Stomach smooth muscle (tissue), 2 donors: ENCODE results near the gene CARMIL3.

ENCODE experiments used
- H3K27ac ChIP-seq: one replicate; pipeline ENCODE4 v1.7.0; 2013; ENCODE audit warnings: mild to moderate bottlenecking, low read length, inconsistent platforms
- H3K27me3 ChIP-seq, 2 donors: one replicate each; pipeline ENCODE4 v1.7.0; 2013; ENCODE audit warnings: low read length in 2 of 2; ENCODE audit not compliant: insufficient read depth in 2 of 2, control insufficient read depth in 1 of 2
- H3K36me3 ChIP-seq, 2 donors: one replicate each; pipeline ENCODE4 v1.7.0; 2013; ENCODE audit warnings: low read length in 2 of 2; ENCODE audit not compliant: control insufficient read depth in 2 of 2, insufficient read depth in 2 of 2
- H3K4me1 ChIP-seq: one replicate; pipeline ENCODE4 v1.7.0; 2013; ENCODE audit warnings: low read length; ENCODE audit not compliant: control insufficient read depth, insufficient read depth
- H3K4me3 ChIP-seq, 2 donors: one replicate each; pipeline ENCODE4 v1.7.0; 2013; ENCODE audit warnings: low read length in 2 of 2
- H3K9ac ChIP-seq, 2 donors: one replicate each; pipeline ENCODE4 v1.7.0; 2013; ENCODE audit warnings: low read length in 2 of 2, mild to moderate bottlenecking in 1 of 2
- H3K9me3 ChIP-seq, 2 donors: one replicate each; pipeline ENCODE4 v1.7.0; 2013; ENCODE audit warnings: low read length in 2 of 2; ENCODE audit not compliant: control insufficient read depth in 2 of 2
- donor health status: healthy.
- donor health status: Pancreatic carcinoma.

Gene CARMIL3

DNA sequence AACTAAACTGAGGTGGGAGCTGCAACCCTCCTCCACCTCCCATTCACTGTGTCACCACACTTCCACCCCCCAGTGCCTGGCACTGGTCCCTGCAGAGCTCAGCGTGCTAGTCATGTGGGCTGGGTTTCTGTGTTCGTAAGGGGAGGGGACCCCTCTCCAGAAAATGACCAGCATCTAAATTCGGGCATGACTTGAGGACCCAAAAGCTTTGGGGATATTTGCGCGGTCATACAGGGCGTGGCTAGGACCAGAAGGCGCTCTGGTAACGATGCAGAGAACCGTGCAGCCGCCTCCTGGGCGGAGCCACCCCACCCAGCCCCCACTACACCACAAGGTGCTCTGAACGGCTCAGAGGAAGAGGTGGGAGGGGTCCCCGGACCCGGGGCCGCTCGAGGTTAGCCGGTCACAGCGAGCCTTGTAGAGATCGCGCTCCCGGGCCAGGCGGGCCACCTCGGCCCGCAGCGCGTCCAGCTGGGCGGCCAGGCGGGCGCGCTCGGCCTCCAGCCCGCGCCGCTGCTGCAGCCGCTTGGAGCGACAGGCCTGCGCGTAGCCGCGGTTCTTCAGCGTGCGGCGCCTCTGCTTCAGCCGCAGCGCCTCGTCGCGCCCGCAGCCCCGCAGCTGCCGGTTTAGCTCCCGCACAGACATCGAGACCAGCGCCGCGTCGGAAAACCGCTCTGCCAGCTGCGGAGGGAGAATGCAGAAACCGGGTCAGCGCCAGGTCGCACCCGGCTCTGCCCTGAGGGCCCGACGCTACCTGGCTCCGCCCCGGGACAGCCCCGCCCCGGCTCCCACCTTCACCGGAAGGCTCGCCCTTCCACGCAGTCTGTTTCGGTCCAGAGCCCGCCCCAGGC lies 29.3 kb downstream of the CARMIL3 start:
- H3K9ac ChIP-seq: peak overlapping the region; percentile 28 to 36
- peak overlapping the region; percentile 66 to 77 for H3K4me3 ChIP-seq
- no peaks in the 10 kb centered on the region for H3K9me3 ChIP-seq
- peaks cover 10% of the 10 kb centered on the region for H3K4me1 ChIP-seq
- H3K27ac ChIP-seq: no peak overlapping the region
- H3K36me3 ChIP-seq: no peaks in the 10 kb centered on the region
- peaks cover 0 to 3% of the 10 kb centered on the region in 2 donors for H3K27me3 ChIP-seq

GRCh38 chr14:24081739-24082211 lies 30.0 kb downstream of the CARMIL3 start:
- H3K4me1 ChIP-seq: peaks cover 10% of the 10 kb centered on the region
- H3K9ac ChIP-seq: no peak overlapping the region
- H3K27ac ChIP-seq: no peak overlapping the region
- H3K36me3 ChIP-seq: no peaks in the 10 kb centered on the region
- H3K27me3 ChIP-seq: peaks cover 0 to 3% of the 10 kb centered on the region in 2 donors
- no peaks in the 10 kb centered on the region for H3K9me3 ChIP-seq
- peak overlapping the region in 1 of 2 donors; percentile 77 for H3K4me3 ChIP-seq

GRCh38 chr14:24082411-24083080 lies 30.7 kb downstream of the CARMIL3 start:
- H3K4me1 ChIP-seq: peaks cover 10% of the 10 kb centered on the region
- H3K27me3 ChIP-seq: peaks cover 0 to 3% of the 10 kb centered on the region in 2 donors

DNA sequence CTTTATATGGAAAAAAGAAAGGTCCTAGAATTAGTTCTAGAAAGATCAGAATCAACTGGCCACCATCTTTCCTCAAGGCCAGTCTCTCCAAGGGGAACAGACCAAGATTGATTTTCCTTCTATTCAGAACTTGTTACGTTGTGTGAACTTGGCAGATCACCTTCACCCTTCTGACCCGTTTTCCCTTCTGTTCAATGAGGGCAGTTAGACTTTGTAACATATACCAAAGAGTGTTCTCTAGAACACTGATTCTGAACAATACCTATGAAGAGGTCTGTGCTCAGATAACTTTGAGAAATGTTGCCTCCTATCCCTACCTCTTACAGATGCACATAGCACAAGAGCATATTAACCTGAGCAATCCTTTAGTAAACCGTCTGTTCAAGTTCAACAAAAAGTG lies 31.7 kb downstream of the CARMIL3 start:
- H3K4me3 ChIP-seq: no peak overlapping the region
- no peak overlapping the region for H3K9ac ChIP-seq
- peaks cover 10% of the 10 kb centered on the region for H3K4me1 ChIP-seq
- no peaks in the 10 kb centered on the region for H3K9me3 ChIP-seq
- H3K36me3 ChIP-seq: no peaks in the 10 kb centered on the region
- peaks cover 0 to 3% of the 10 kb centered on the region in 2 donors for H3K27me3 ChIP-seq
- H3K27ac ChIP-seq: no peak overlapping the region

More at GRCh38 chr14:24082411-24083080, 30.7 kb downstream of the CARMIL3 start:
- H3K9ac ChIP-seq: no peak overlapping the region
- H3K36me3 ChIP-seq: no peaks in the 10 kb centered on the region
- no peak overlapping the region for H3K4me3 ChIP-seq
- no peak overlapping the region for H3K27ac ChIP-seq
- no peaks in the 10 kb centered on the region for H3K9me3 ChIP-seq

GRCh38 chr14:24084440-24084839 lies 32.6 kb downstream of the CARMIL3 start:
- H3K36me3 ChIP-seq: no peaks in the 10 kb centered on the region
- H3K9me3 ChIP-seq: no peaks in the 10 kb centered on the region

GRCh38 chr14:24085215-24085614 lies 33.4 kb downstream of the CARMIL3 start:
- H3K9ac ChIP-seq: no peak overlapping the region
- no peak overlapping the region for H3K27ac ChIP-seq
- H3K27me3 ChIP-seq: peaks cover 0 to 3% of the 10 kb centered on the region in 2 donors
- peaks cover 10% of the 10 kb centered on the region for H3K4me1 ChIP-seq
- no peak overlapping the region for H3K4me3 ChIP-seq
- no peaks in the 10 kb centered on the region for H3K36me3 ChIP-seq
- H3K9me3 ChIP-seq: no peaks in the 10 kb centered on the region

More at GRCh38 chr14:24084440-24084839, 32.6 kb downstream of the CARMIL3 start:
- Histone ChIP-seq H3K9ac (no peak overlapping the region), H3K4me3 (no peak overlapping the region), H3K27ac (no peak overlapping the region), H3K4me1 (peaks cover 10% of the 10 kb centered on the region), H3K27me3 (peaks cover 0 to 3% of the 10 kb centered on the region in 2 donors)

DNA sequence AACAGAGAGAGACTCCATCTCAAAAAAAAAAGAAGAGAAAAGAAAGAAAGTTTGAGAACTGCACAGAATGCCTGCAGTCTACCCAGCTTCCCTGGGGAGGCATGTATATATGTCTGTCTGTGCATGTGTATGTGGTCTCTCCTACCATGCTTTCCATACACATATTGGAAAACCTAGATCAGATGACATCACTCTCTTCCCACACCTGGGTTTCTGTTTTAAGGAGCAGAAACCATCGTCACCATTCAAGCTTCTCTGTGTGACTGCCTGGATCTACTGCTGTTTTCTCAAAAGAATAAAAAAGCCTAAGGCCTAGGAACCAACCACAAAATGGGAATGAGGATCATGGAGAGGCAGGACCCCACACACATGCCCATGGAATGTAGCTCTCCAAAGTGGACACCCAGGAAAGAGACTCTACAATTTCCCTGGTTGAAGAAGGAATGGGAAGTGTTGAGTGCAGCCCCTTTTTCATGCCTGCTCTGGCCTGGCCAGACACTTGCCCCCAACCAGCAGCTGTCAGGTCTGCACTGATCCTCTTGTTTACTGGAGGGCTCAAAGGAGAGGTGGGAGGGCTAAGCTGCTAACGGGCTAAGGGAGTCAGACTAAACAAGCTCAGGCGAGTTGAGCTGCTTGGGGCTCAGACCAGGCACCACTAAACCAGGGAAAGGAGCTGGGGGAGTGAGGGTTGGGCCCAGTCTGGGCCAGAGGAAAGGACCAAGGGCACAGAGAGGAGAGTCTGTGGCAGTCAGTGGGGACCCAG lies 34.6 kb downstream of the CARMIL3 start:
- H3K27me3 ChIP-seq: peaks cover 0 to 3% of the 10 kb centered on the region in 2 donors
- no peak overlapping the region for H3K27ac ChIP-seq
- H3K9ac ChIP-seq: no peak overlapping the region
- no peaks in the 10 kb centered on the region for H3K9me3 ChIP-seq
- no peak overlapping the region for H3K4me3 ChIP-seq
- peaks cover 5% of the 10 kb centered on the region for H3K4me1 ChIP-seq
- H3K36me3 ChIP-seq: no peaks in the 10 kb centered on the region

DNA sequence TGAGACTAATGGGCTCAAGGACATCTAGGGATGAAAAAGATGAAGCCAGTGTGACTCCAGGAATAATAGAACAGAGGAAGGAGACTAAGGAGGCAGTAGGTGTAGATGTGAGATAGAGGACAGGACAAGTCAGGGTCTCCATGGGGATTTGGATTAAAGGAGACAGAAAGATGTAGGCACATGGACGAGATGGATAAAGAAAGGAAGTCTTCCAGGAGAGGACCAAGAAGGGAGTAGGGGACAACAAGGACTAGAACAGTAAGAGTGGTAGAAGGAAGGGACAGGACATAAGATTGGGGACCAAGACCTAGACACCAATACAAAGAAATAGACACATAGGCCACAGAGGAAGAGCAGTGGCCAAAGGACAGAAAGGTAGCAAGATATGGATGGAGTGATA lies 35.2 kb downstream of the CARMIL3 start:
- Histone ChIP-seq H3K27me3 (no peaks in the 10 kb centered on the region), H3K9ac (no peak overlapping the region), H3K4me3 (no peak overlapping the region), H3K4me1 (no peaks in the 10 kb centered on the region), H3K36me3 (no peaks in the 10 kb centered on the region), H3K9me3 (no peaks in the 10 kb centered on the region), H3K27ac (no peak overlapping the region)

DNA sequence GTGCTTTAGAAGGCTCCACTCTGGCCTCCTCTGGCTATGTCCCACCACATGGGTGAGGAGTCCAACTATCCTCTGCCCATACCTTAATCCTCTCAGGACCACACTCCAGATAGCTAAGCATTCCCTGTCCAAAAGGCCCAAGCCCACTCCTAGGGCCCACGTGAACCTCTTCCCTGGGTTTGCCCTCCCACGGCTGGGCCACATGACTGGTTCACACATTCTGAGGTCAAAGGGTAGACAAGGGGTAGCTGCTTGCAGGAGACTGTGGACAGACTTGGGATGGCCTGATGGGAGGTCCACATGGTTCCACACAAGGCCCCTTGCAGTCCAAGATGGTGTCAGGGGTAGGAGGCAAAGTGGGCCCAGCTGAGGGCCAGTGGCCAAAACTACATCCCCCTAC lies 36.3 kb downstream of the CARMIL3 start:
- Histone ChIP-seq H3K9me3 (no peaks in the 10 kb centered on the region), H3K27ac (no peak overlapping the region), H3K9ac (no peak overlapping the region), H3K27me3 (no peaks in the 10 kb centered on the region), H3K4me1 (peaks cover 2% of the 10 kb centered on the region), H3K36me3 (no peaks in the 10 kb centered on the region), H3K4me3 (no peak overlapping the region)

DNA sequence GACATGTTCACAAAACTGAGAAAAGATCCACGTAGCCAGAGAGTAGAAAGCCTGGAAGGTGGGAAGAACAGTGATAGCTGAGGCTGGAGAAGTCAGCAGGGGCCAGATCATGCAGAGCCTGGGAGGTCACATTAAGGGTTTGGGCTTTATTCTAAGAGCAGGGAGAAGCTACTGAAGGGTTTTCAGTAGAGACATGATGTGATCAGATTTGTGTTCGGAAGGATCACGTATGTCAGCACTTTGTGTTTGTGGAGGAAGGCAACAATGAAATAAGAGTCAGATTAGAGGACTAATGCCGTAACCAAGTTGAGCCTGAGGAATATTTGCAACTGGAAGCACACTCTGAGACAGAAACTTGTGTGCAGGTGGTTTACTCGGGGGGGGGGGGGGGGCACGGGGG lies 38.1 kb downstream of the CARMIL3 start:
- Histone ChIP-seq H3K9ac (no peak overlapping the region), H3K36me3 (no peaks in the 10 kb centered on the region), H3K9me3 (no peaks in the 10 kb centered on the region), H3K27me3 (no peaks in the 10 kb centered on the region), H3K4me1 (peaks cover 12% of the 10 kb centered on the region), H3K4me3 (no peak overlapping the region), H3K27ac (no peak overlapping the region)
